ENCODE measurements around the gene L2HGDH. TPM values are rescaled to one million over a fixed set of nuclear protein-coding genes. Genes with fewer than 3 reads are reported as not detected.

L2HGDH gene
- total RNA-seq, 1 experiment from 2014 or later: 18.6 TPM

GRCh38 chr14:50242566-50243310, 69.3 kb downstream of the L2HGDH start:
- Histone ChIP-seq H3F3A (ENCODE audit: insufficient read depth, low read depth) (0 out of 2 replicates have a peak, but pooled peaks cover 5% of the 10 kb centered on the region), H3K4me2 (no peak overlapping the region), H2AFZ (no peak overlapping the region), H3K36me3 (ENCODE audit: low read depth) (no peaks in the 10 kb centered on the region), H3K4me3 (no peak overlapping the region), H3K79me2 (ENCODE audit: low read depth) (no peaks in the 10 kb centered on the region), H3K27ac (no peak overlapping the region), H3K9me2 (ENCODE audit: insufficient read depth) (no peaks in the 10 kb centered on the region), H3K9me3 (ENCODE audit: insufficient read depth, low read depth) (no peaks in the 10 kb centered on the region), H3K27me3 (ENCODE audit: insufficient read depth, low read depth) (no peaks in the 10 kb centered on the region), H3K4me1 (replicated peaks; ENCODE audit: insufficient read depth) (no peaks in the 10 kb centered on the region), H4K20me1 (ENCODE audit: insufficient read depth) (no peaks in the 10 kb centered on the region)
- ChIA-PET CTCF (no interaction called here), POLR2A (ENCODE audit: unreplicated experiment) (no interaction called here)
- no TSS peak for BruUV-seq (replicated peaks)
- TF ChIP-seq, protein P1, sequence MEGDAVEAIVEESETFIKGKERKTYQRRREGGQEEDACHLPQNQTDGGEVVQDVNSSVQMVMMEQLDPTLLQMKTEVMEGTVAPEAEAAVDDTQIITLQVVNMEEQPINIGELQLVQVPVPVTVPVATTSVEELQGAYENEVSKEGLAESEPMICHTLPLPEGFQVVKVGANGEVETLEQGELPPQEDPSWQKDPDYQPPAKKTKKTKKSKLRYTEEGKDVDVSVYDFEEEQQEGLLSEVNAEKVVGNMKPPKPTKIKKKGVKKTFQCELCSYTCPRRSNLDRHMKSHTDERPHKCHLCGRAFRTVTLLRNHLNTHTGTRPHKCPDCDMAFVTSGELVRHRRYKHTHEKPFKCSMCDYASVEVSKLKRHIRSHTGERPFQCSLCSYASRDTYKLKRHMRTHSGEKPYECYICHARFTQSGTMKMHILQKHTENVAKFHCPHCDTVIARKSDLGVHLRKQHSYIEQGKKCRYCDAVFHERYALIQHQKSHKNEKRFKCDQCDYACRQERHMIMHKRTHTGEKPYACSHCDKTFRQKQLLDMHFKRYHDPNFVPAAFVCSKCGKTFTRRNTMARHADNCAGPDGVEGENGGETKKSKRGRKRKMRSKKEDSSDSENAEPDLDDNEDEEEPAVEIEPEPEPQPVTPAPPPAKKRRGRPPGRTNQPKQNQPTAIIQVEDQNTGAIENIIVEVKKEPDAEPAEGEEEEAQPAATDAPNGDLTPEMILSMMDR (conservative IDR thresholded peaks at IDR 0.05): no peak
- no peak for DNase-seq
- intact Hi-C loops (cut with micrococcal nuclease; ENCODE audit: unreplicated experiment): no loop called here

DNA sequence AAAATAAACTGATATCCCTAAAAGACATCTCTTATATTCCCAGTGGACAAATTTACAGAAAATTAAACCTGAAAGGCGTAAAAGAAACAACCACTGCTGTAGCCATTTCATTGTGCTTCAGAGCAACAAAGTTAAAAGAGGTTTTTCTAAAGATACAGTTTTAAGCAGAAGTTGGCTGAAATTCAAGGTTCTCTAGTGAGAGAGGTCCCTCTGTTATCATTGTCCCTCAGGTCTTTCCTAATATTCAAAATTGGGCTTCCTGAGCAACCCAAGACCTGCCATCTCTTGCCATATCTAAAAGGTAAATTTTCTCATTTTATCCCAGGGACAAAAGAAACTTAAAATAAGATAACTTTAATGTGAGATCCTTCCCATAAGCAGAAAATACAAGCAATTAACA, 69.9 kb downstream of the L2HGDH start:
- H3K36me3 ChIP-seq (ENCODE audit: low read depth): no peaks in the 10 kb centered on the region
- BruUV-seq (replicated peaks): no TSS peak
- CTCF ChIA-PET: no interaction called here
- no peaks in the 10 kb centered on the region for H3K9me2 ChIP-seq (ENCODE audit: insufficient read depth)
- no peaks in the 10 kb centered on the region for H3K27me3 ChIP-seq (ENCODE audit: insufficient read depth, low read depth)
- intact Hi-C loops (cut with micrococcal nuclease; ENCODE audit: unreplicated experiment): no loop called here
- no peaks in the 10 kb centered on the region for H4K20me1 ChIP-seq (ENCODE audit: insufficient read depth)
- POLR2A ChIA-PET (ENCODE audit: unreplicated experiment): no interaction called here
- TF ChIP-seq, protein P1 (conservative IDR thresholded peaks at IDR 0.05): no peak
- no peak for TF ChIP-seq EZH2 (IDR thresholded peaks at IDR 0.05; ENCODE audit: low read depth)
- no peak overlapping the region for H3K27ac ChIP-seq
- H3K4me1 ChIP-seq (replicated peaks; ENCODE audit: insufficient read depth): no peaks in the 10 kb centered on the region
- no peaks in the 10 kb centered on the region for H3K9me3 ChIP-seq (ENCODE audit: insufficient read depth, low read depth)
- no peaks in the 10 kb centered on the region for H3K79me2 ChIP-seq (ENCODE audit: low read depth)
- H2AFZ ChIP-seq: no peak overlapping the region
- DNase-seq: no peak
- 0 out of 2 replicates have a peak, but pooled peaks cover 5% of the 10 kb centered on the region for H3F3A ChIP-seq (ENCODE audit: insufficient read depth, low read depth)
- no peak overlapping the region for H3K4me2 ChIP-seq
- no peak overlapping the region for H3K4me3 ChIP-seq

GRCh38 chr14:50237427-50237826, 74.6 kb downstream of the L2HGDH start:
- Histone ChIP-seq H3K27me3 (ENCODE audit: insufficient read depth, low read depth) (no peaks in the 10 kb centered on the region), H4K20me1 (ENCODE audit: insufficient read depth) (no peaks in the 10 kb centered on the region), H3K9me3 (ENCODE audit: insufficient read depth, low read depth) (no peaks in the 10 kb centered on the region), H3K79me2 (ENCODE audit: low read depth) (no peaks in the 10 kb centered on the region), H3K4me2 (no peak overlapping the region), H3K9me2 (ENCODE audit: insufficient read depth) (no peaks in the 10 kb centered on the region), H3K36me3 (ENCODE audit: low read depth) (no peaks in the 10 kb centered on the region), H3K4me3 (no peak overlapping the region), H3K27ac (no peak overlapping the region), H3F3A (ENCODE audit: insufficient read depth, low read depth) (0 out of 2 replicates have a peak, but pooled peaks cover 9% of the 10 kb centered on the region), H2AFZ (no peak overlapping the region), H3K4me1 (replicated peaks; ENCODE audit: insufficient read depth) (0 out of 2 replicates have a peak, but pooled peaks cover 1% of the 10 kb centered on the region)
- intact Hi-C loops (cut with micrococcal nuclease; ENCODE audit: unreplicated experiment): no loop called here
- POLR2A ChIA-PET (ENCODE audit: unreplicated experiment): no interaction called here
- no TSS peak for BruUV-seq (replicated peaks)
- no peak for TF ChIP-seq EZH2 (IDR thresholded peaks at IDR 0.05; ENCODE audit: low read depth)
- TF ChIP-seq, protein P1 (conservative IDR thresholded peaks at IDR 0.05): no peak
- CTCF ChIA-PET: no interaction called here
- no peak for DNase-seq

Measured in PC-9 (cell line).